ENCODE data around the gene GLP2R. TPM values are rescaled to one million over a fixed set of nuclear protein-coding genes. Genes with fewer than 3 reads are reported as not detected.
A peak's percentile ranks its signal among the peaks of the same experiment; 100 is the strongest.

Gene GLP2R
- total RNA-seq, 1 experiment from 2014 or later: 0.22 TPM

- no peaks in the 10 kb centered on the region for H3K9me3 ChIP-seq (ENCODE audit: low read length)
- no peak overlapping the region for H3K4me3 ChIP-seq (ENCODE audit: low read length)
- no TSS peak for BruUV-seq (replicated peaks)
- H3K4me1 ChIP-seq (ENCODE audit: insufficient read depth, low read length): peaks cover 11% of the 10 kb centered on the region; the same call in 1 of the 2 replicates
- ChIA-PET CTCF (no interaction called here), POLR2A (ENCODE audit: unreplicated experiment) (no interaction called here)
- no peaks in the 10 kb centered on the region for H3K79me2 ChIP-seq (ENCODE audit: low read length)
- no peak overlapping the region for H3K4me2 ChIP-seq (ENCODE audit: low read length)
- no peaks in the 10 kb centered on the region for H4K20me1 ChIP-seq (ENCODE audit: low read length)
- H3F3A ChIP-seq (ENCODE audit: low read length, unreplicated experiment): no peaks in the 10 kb centered on the region
- DNase-seq (no peak), ATAC-seq (no peak)
- H2AFZ ChIP-seq (ENCODE audit: low read length): no peak overlapping the region
- H3K9ac ChIP-seq (ENCODE audit: low read length): no peak overlapping the region
- intact Hi-C loops (cut with micrococcal nuclease): no loop called here
- no peaks in the 10 kb centered on the region for H3K27me3 ChIP-seq (ENCODE audit: low read length)
- no peak for TF ChIP-seq CTCF (conservative IDR thresholded peaks at IDR 0.05; ENCODE audit: low read depth, low read length)
- no peak for TF ChIP-seq EZH2phosphoT487 (IDR thresholded peaks at IDR 0.05; ENCODE audit: borderline replicate concordance, low read length)
- TF ChIP-seq EZH2 (IDR thresholded peaks at IDR 0.05; ENCODE audit: low read length, unreplicated experiment): no peak
- no peaks in the 10 kb centered on the region for H3K36me3 ChIP-seq (ENCODE audit: low read depth, low read length)
- no peak overlapping the region for H3K27ac ChIP-seq (ENCODE audit: low read length)
- no peaks in the 10 kb centered on the region for H3K9me2 ChIP-seq (replicated peaks; ENCODE audit: low read length)
Measured at GRCh38 chr17:9900044-9900594, 74.4 kb downstream of the GLP2R start.

- H3K36me3 ChIP-seq (ENCODE audit: low read depth, low read length): no peaks in the 10 kb centered on the region
- peaks cover 11% of the 10 kb centered on the region; the same call in 1 of the 2 replicates for H3K4me1 ChIP-seq (ENCODE audit: insufficient read depth, low read length)
- H3F3A ChIP-seq (ENCODE audit: low read length, unreplicated experiment): no peaks in the 10 kb centered on the region
- H3K9me2 ChIP-seq (replicated peaks; ENCODE audit: low read length): no peaks in the 10 kb centered on the region
- no peak overlapping the region for H3K4me3 ChIP-seq (ENCODE audit: low read length)
- H3K9me3 ChIP-seq (ENCODE audit: low read length): no peaks in the 10 kb centered on the region
- H3K27me3 ChIP-seq (ENCODE audit: low read length): no peaks in the 10 kb centered on the region
- intact Hi-C loops (cut with micrococcal nuclease): no loop called here
- no peak overlapping the region for H3K27ac ChIP-seq (ENCODE audit: low read length)
- DNase-seq (peak; percentile 47), ATAC-seq (no peak; the same call in 1 of the 2 replicates)
- BruUV-seq (replicated peaks): no TSS peak
- no peak overlapping the region for H3K9ac ChIP-seq (ENCODE audit: low read length)
- ChIA-PET CTCF (no interaction called here), POLR2A (ENCODE audit: unreplicated experiment) (no interaction called here)
- no peaks in the 10 kb centered on the region for H4K20me1 ChIP-seq (ENCODE audit: low read length)
- no peak overlapping the region for H2AFZ ChIP-seq (ENCODE audit: low read length)
- H3K79me2 ChIP-seq (ENCODE audit: low read length): no peaks in the 10 kb centered on the region
- H3K4me2 ChIP-seq (ENCODE audit: low read length): no peak overlapping the region
- no peak for TF ChIP-seq EZH2phosphoT487 (IDR thresholded peaks at IDR 0.05; ENCODE audit: borderline replicate concordance, low read length)
- no peak for TF ChIP-seq EZH2 (IDR thresholded peaks at IDR 0.05; ENCODE audit: low read length, unreplicated experiment)
- TF ChIP-seq CTCF (conservative IDR thresholded peaks at IDR 0.05; ENCODE audit: low read depth, low read length): no peak
Measured at GRCh38 chr17:9900784-9901183, 75.1 kb downstream of the GLP2R start.

GRCh38 chr17:9902120-9902519 lies 76.4 kb downstream of the GLP2R start:
- H3K9me2 ChIP-seq (replicated peaks; ENCODE audit: low read length): no peaks in the 10 kb centered on the region
- H3K4me3 ChIP-seq (ENCODE audit: low read length): no peak overlapping the region
- CTCF ChIA-PET: no interaction called here
- H3K4me2 ChIP-seq (ENCODE audit: low read length): no peak overlapping the region
- no peaks in the 10 kb centered on the region for H3F3A ChIP-seq (ENCODE audit: low read length, unreplicated experiment)
- H3K79me2 ChIP-seq (ENCODE audit: low read length): no peaks in the 10 kb centered on the region
- POLR2A ChIA-PET (ENCODE audit: unreplicated experiment): no interaction called here
- intact Hi-C loops (cut with micrococcal nuclease): no loop called here
- H3K36me3 ChIP-seq (ENCODE audit: low read depth, low read length): no peaks in the 10 kb centered on the region; the same call in 1 of the 2 replicates
- H2AFZ ChIP-seq (ENCODE audit: low read length): no peak overlapping the region
- ATAC-seq (no peak), DNase-seq (no peak)
- no peak overlapping the region for H3K27ac ChIP-seq (ENCODE audit: low read length)
- H3K9me3 ChIP-seq (ENCODE audit: low read length): no peaks in the 10 kb centered on the region
- BruUV-seq (replicated peaks): no TSS peak
- H3K4me1 ChIP-seq (ENCODE audit: insufficient read depth, low read length): peaks cover 11% of the 10 kb centered on the region; the same call in 1 of the 2 replicates
- H3K9ac ChIP-seq (ENCODE audit: low read length): no peak overlapping the region
- TF ChIP-seq EZH2 (IDR thresholded peaks at IDR 0.05; ENCODE audit: low read length, unreplicated experiment) (no peak), CTCF (conservative IDR thresholded peaks at IDR 0.05; ENCODE audit: low read depth, low read length) (no peak), EZH2phosphoT487 (IDR thresholded peaks at IDR 0.05; ENCODE audit: borderline replicate concordance, low read length) (no peak)
- H3K27me3 ChIP-seq (ENCODE audit: low read length): no peaks in the 10 kb centered on the region
- no peaks in the 10 kb centered on the region for H4K20me1 ChIP-seq (ENCODE audit: low read length)

Data from PC-3 (cell line).